ENCODE results near the gene YIF1A.

Gene YIF1A

DNA sequence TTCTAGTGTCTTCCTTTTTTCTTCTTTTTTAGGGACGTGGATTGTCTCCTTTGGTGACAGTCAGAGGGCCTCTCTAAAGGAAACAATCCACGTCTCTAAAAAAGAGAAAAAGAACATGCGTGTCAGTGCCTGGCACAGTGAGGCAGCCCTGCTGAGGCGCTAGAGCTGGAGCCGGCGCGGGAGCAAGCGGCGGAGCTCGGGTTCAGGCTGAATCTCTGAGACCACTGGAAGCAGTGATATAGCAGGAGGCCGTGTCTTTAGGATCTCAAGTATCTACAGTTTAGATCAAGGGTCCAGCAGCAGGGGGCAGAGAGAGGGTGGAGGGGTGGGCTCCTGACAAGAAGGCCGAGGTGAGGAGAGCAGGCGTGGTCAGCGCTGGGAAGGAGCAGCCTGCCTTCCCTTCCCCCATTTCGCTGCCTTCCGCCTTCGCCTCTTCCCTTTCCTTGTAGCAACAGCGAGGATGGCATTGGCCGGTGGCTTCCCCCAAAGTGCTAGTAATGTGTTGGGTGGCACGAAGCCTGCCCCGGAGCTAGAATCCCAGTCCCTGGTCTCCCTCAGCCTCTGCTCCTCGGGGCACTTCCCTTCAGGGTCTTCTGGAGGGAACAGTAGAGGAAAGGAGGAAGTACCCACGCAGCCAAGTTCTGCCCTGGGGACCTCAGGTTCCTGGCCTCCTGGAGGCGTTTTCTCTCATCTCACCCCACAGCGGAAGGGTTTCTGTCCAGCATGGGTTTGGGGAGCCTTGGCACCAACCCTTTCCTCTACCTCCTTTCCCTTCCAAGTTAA lies 48.8 kb downstream of the YIF1A start:
- DNase-seq = no peak

DNA sequence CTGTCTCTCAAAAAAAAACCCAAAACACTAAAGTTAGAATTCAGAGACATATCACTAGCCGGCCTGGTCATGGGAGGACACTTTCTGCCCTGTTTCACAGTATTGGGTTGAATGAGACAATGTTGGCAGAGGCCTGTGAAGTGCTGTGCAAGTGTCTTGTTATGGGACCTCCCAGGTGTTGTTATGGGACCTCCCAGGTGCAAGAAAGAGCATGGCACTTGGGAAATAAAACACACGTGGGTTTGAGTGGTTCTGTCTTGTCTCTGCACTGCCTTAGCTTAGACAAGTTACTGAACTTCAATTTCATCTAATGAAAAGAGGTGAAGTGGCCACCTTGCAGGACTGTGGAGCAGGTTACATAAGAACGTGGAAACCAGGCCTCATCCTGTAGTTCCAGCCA lies 49.4 kb downstream of the YIF1A start:
- no peak for DNase-seq

DNA sequence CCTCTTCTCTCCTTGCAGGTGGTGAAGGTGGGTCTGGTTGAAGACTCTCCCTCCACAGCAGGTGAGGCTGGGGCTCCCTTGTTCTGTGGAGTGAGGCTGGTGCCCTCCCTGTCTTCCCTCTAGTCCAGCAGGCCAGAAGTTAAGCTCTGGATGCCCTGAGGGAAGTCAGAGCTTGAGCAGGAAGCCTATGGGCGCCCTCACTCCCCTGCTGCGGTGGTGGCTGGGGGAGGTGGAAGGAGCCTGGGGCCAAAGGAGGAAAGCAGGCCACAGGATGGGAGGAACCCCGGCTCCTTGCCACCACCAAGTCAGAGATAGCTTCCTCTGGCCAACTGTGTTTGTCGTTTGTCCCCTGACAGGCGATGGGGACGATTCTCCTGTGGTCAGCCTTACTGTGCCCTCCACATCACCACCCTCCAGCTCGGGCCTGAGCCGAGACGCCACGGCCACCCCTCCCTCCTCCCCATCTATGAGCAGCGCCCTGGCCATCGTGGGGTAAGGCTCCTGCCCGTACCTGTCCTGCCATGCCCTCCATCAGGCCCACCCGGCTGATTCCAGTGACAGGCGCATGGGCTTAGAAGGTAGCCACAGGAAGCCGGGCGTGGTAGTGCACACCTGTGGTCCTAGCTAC lies 50.0 kb downstream of the YIF1A start:
- no peak for DNase-seq

DNA sequence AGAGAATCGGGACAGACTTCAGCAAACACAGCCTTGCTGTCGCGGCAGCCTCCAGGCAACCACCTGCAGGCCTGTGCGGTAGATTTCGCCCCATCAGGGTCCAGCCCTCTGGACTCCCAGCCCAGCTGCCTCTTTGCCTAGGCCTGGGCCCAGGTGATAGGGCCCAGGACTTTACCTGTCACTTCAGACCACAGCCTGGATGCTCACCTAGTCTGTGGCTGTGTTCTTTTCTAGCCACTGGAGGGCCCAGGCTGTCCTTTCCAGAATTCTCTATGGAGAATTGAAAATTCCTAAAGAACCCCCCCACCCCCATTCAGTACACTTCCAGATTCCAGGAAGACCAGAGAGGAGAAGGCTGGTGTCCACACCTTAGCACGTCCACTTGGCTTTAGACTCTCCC lies 51.1 kb downstream of the YIF1A start:
- no peak for DNase-seq

DNA sequence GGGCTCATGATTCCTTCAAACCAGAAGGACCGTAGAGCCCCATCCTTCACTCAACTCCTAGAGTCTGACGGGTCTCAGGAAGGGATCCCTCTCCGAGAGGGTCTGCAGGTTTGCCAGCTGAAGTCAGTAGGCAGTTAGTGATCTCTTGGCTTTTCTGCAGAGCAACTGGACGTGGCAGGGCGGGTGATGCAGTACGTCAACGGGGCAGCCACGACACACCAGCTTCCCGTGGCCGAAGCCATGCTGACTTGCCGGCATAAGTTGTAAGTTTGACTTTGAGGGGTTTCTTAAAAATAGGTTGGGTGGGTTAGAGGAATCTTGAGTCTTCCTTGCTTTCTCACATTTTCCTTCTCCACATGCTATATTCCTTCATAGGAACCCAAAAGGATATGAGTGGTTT lies 53.8 kb downstream of the YIF1A start:
- DNase-seq = no peak

Measured in NCI-H1930 (cell line).